SK-N-SH treated with all-trans-retinoic acid at 6 μM for 48 hours (cell line): ENCODE data around the gene SNX32.

Experiments used
- ATAC-seq: fragments of 200-7000 bp; cut with Tn5 transposase; 3 replicates; pipeline ENCODE4 v1.9.1; 2020; ENCODE audit warnings: mild to moderate bottlenecking, moderate library complexity
- ARNTL ChIP-seq: fragments of 450-650 bp; formaldehyde crosslinking; IDR thresholded peaks from 2 replicates; pipeline ENCODE4 v1.5.0; 2020; ENCODE audit warnings: low read depth, mild to moderate bottlenecking, moderate library complexity, borderline replicate concordance
- BACH2 ChIP-seq: fragments of 250-450 bp; sonication (Bioruptor Pico); IDR thresholded peaks from 2 replicates; pipeline ENCODE4 v1.9.0; 2021; ENCODE audit warnings: mild to moderate bottlenecking, borderline replicate concordance
- CSDC2 ChIP-seq: fragments of 250-450 bp; sonication (Bioruptor Pico); IDR thresholded peaks from 2 replicates; pipeline ENCODE4 v1.5.0; 2020; ENCODE audit warnings: mild to moderate bottlenecking, moderate library complexity
- ESRRG ChIP-seq: fragments of 250-450 bp; sonication (Bioruptor Pico); IDR thresholded peaks from 2 replicates; pipeline ENCODE4 v1.6.1; 2021; ENCODE audit warnings: mild to moderate bottlenecking
- GLIS3 ChIP-seq: fragments of 250-450 bp; sonication (Bioruptor Pico); IDR thresholded peaks from 2 replicates; pipeline ENCODE4 v1.5.0; 2020; ENCODE audit warnings: mild to moderate bottlenecking, moderate library complexity
- ISL1 ChIP-seq: fragments of 250-450 bp; sonication (Bioruptor Pico); IDR thresholded peaks from 2 replicates; pipeline ENCODE4 v2.1.2; 2022; ENCODE audit warnings: mild to moderate bottlenecking, moderate library complexity
- OSR1 ChIP-seq: fragments of 250-450 bp; sonication (Bioruptor Pico); IDR thresholded peaks from 2 replicates; pipeline ENCODE4 v1.8.0; 2022; ENCODE audit warnings: moderate library complexity, mild to moderate bottlenecking, inconsistent platforms
- PATZ1 ChIP-seq: fragments of 250-450 bp; sonication (Bioruptor Pico); IDR thresholded peaks from 2 replicates; pipeline ENCODE4 v1.8.0; 2020; ENCODE audit warnings: mild to moderate bottlenecking, moderate library complexity, borderline replicate concordance
- POU6F1 ChIP-seq: fragments of 250-450 bp; sonication (Bioruptor Pico); IDR thresholded peaks from 2 replicates; pipeline ENCODE4 v1.8.0; 2021; ENCODE audit warnings: low read depth, mild to moderate bottlenecking, moderate library complexity, borderline replicate concordance
- PPARA ChIP-seq: fragments of 250-450 bp; sonication (Bioruptor Pico); IDR thresholded peaks from 2 replicates; pipeline ENCODE4 v1.5.0; 2020; ENCODE audit warnings: mild to moderate bottlenecking, borderline replicate concordance
- RARB ChIP-seq: fragments of 250-450 bp; sonication (Bioruptor Pico); IDR thresholded peaks from 2 replicates; pipeline ENCODE4 v1.8.0; 2021; ENCODE audit warnings: mild to moderate bottlenecking, moderate library complexity
- SNAI2 ChIP-seq: fragments of 250-450 bp; sonication (Bioruptor Pico); IDR thresholded peaks from 2 replicates; pipeline ENCODE4 v1.5.0; 2020; ENCODE audit warnings: mild to moderate bottlenecking, moderate library complexity
- TCF4 ChIP-seq: fragments of 250-450 bp; sonication (Bioruptor Pico); IDR thresholded peaks from 2 replicates; pipeline ENCODE4 v1.8.0; 2021; ENCODE audit warnings: mild to moderate bottlenecking, moderate library complexity, borderline replicate concordance
- ZFP3 ChIP-seq: fragments of 250-450 bp; sonication (Bioruptor Pico); IDR thresholded peaks from 2 replicates; pipeline ENCODE4 v1.5.0; 2020; ENCODE audit warnings: mild to moderate bottlenecking, moderate library complexity
- ZFP30 ChIP-seq: fragments of 450-650 bp; formaldehyde crosslinking; IDR thresholded peaks from 2 replicates; pipeline ENCODE4 v1.5.0; 2022; ENCODE audit warnings: mild to moderate bottlenecking, moderate library complexity
- ZNF565 ChIP-seq: fragments of 450-650 bp; formaldehyde crosslinking; conservative IDR thresholded peaks from 2 replicates; pipeline ENCODE4 v1.5.0; 2020; ENCODE audit warnings: low read depth, mild to moderate bottlenecking, moderate library complexity
- ZNF70 ChIP-seq: fragments of 450-650 bp; formaldehyde crosslinking; IDR thresholded peaks from 2 replicates; pipeline ENCODE4 v1.5.0; 2020; ENCODE audit warnings: mild to moderate bottlenecking, moderate library complexity
- ZNF8 ChIP-seq: fragments of 450-650 bp; formaldehyde crosslinking; IDR thresholded peaks from 2 replicates; pipeline ENCODE4 v1.5.0; 2020; ENCODE audit warnings: mild to moderate bottlenecking, moderate library complexity
- TF ChIP-seq, protein P1 (sequence below): fragments of 250-450 bp; sonication (Bioruptor Pico); IDR thresholded peaks from 2 replicates; pipeline ENCODE4 v1.5.0; 2020; ENCODE audit warnings: mild to moderate bottlenecking, moderate library complexity

SNX32 gene

DNA sequence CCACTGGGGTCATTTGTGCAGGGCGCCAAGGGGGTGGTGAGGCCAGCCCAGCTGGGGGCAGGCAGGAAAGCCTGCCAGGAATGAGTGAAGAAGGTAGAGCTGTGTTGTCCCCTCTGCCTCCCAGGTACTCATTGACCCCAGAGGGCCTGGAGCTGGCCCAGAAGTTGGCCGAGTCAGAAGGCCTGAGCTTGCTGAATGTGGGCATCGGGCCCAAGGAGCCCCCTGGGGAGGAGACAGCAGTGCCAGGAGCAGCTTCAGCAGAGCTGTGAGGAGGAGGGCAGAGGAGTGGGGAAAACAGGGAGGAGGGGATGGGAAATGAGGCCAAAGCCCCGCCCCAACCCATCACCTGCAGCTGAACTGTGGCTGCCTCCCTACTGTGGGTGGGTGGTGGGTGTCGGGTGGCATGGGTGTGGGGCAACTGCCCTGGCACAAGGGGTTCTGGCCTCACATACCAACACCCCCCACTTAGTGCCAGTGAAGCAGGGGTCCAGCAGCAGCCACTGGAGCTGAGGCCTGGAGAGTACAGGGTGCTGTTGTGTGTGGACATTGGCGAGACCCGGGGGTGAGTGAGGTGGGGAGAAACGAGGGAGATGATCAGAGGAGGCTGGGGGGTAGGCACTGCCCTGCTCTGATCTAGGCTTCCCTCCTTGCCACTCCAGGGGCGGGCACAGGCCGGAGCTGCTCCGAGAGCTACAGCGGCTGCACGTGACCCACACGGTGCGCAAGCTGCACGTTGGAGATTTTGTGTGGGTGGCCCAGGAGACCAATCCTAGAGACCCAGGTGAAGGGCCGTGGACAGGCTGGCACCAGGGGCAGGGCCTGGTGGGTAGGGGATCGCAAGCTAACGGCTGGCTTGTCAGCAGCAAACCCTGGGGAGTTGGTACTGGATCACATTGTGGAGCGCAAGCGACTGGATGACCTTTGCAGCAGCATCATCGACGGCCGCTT, 29.5 kb downstream of the SNX32 start:
- TF ChIP-seq TCF4: no peak
- no peak for TF ChIP-seq POU6F1
- TF ChIP-seq ZNF70: no peak
- no peak for TF ChIP-seq SNAI2 (CRISPR knock-in tag)
- no peak for TF ChIP-seq ARNTL (CRISPR knock-in tag)
- no peak for TF ChIP-seq CSDC2 (CRISPR knock-in tag)
- TF ChIP-seq RARB: no peak
- no peak for TF ChIP-seq ZFP3
- TF ChIP-seq PATZ1 (CRISPR knock-in tag): no peak
- no peak for TF ChIP-seq ZNF8 (CRISPR knock-in tag)
- TF ChIP-seq BACH2: no peak
- TF ChIP-seq PPARA (CRISPR knock-in tag): no peak
- no peak for TF ChIP-seq GLIS3 (CRISPR knock-in tag)
- no peak for TF ChIP-seq ESRRG (CRISPR knock-in tag)
- TF ChIP-seq ZNF565 (CRISPR knock-in tag): no peak
- no peak for TF ChIP-seq ZFP30 (CRISPR knock-in tag)
- TF ChIP-seq, protein P1, sequence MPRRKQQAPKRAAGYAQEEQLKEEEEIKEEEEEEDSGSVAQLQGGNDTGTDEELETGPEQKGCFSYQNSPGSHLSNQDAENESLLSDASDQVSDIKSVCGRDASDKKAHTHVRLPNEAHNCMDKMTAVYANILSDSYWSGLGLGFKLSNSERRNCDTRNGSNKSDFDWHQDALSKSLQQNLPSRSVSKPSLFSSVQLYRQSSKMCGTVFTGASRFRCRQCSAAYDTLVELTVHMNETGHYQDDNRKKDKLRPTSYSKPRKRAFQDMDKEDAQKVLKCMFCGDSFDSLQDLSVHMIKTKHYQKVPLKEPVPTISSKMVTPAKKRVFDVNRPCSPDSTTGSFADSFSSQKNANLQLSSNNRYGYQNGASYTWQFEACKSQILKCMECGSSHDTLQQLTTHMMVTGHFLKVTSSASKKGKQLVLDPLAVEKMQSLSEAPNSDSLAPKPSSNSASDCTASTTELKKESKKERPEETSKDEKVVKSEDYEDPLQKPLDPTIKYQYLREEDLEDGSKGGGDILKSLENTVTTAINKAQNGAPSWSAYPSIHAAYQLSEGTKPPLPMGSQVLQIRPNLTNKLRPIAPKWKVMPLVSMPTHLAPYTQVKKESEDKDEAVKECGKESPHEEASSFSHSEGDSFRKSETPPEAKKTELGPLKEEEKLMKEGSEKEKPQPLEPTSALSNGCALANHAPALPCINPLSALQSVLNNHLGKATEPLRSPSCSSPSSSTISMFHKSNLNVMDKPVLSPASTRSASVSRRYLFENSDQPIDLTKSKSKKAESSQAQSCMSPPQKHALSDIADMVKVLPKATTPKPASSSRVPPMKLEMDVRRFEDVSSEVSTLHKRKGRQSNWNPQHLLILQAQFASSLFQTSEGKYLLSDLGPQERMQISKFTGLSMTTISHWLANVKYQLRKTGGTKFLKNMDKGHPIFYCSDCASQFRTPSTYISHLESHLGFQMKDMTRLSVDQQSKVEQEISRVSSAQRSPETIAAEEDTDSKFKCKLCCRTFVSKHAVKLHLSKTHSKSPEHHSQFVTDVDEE (CRISPR knock-in tag): no peak
- TF ChIP-seq OSR1 (CRISPR knock-in tag): no peak
- no peak for ATAC-seq

DNA sequence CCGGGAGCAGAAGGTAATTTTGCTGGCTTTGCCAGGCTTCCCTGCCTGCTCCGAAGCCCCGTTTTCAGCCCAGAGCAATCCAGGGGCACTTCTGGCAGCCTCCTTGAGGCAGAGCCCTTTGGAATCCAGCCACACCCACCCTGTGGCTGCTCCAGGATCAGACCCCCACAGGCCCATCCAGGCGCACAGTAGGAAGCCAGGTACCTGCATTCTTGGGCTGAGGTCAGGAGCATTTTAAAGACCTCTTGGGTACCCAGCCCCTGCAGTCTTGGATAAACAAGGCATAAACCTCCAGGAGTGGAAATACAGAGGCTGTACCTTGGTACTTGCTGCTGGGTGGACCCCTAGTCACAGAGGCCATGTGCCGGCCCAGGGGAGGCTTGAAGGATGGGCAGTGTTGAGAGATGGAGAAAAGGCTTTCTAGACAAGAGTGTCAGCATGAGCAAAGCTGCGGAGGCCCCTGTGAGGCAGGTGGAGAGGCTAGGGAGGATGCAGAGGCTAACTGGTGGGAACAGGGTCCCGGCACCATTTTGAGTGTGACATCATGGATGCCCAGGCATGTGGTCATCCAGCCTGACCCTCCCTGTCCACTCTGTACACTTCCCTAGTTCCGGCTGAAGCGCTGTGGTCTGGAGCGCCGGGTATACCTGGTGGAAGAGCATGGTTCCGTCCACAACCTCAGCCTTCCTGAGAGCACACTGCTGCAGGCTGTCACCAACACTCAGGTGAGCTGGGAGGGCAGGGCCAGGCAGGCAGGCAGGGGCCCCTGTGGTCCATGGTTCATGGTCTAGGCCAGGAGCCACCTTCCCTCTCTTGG, 30.3 kb downstream of the SNX32 start:
- ATAC-seq: no peak

More for the DNA sequence above, 30.3 kb downstream of the SNX32 start:
- TF ChIP-seq ZNF70 (no peak), ISL1 (CRISPR knock-in tag) (no peak), CSDC2 (CRISPR knock-in tag) (no peak), SNAI2 (CRISPR knock-in tag) (no peak), GLIS3 (CRISPR knock-in tag) (no peak), PATZ1 (CRISPR knock-in tag) (no peak), ZNF565 (CRISPR knock-in tag) (no peak)
- TF ChIP-seq, protein P1 (CRISPR knock-in tag): no peak
